ENCODE data around the gene NECAB3. TPM values are rescaled to one million over a fixed set of nuclear protein-coding genes. Genes with fewer than 3 reads are reported as not detected.

NECAB3 gene
- polyA plus RNA-seq, 1 of the 3 experiments (the other 2 are of a cell fraction), result 20.1 TPM

GRCh38 chr20:33669224-33669623 is 5.0 kb downstream of the NECAB3 start:
- Histone ChIP-seq H3K27ac (ENCODE audit: low read depth in 2 of 2, low read length in 1 of 2) (no peak overlapping the region), H3F3A (replicated peaks; ENCODE audit: insufficient read depth) (peaks cover 25% of the 10 kb centered on the region), H3K79me2 (ENCODE audit: insufficient read depth) (peaks cover 10% of the 10 kb centered on the region; the same call in 1 of the 2 replicates), H3K9me3 (no peaks in the 10 kb centered on the region), H3K9me2 (no peaks in the 10 kb centered on the region), H2AFZ (ENCODE audit: low read depth) (no peak overlapping the region), H3K9ac (no peak overlapping the region), H3K27me3 (ENCODE audit: insufficient read depth) (no peaks in the 10 kb centered on the region), H3K4me2 (no peak overlapping the region), H3K36me3 (replicated peaks in 1 of 2; ENCODE audit: control insufficient read depth in 1 of 2, insufficient read depth in 2 of 2, low read length in 1 of 2) (peaks cover 8 to 17% of the 10 kb centered on the region in 2 experiments), H4K20me1 (ENCODE audit: insufficient read depth) (0 out of 2 replicates have a peak, but pooled peaks cover 4% of the 10 kb centered on the region), H3K4me3 (ENCODE audit: low read depth in 2 of 2, low read length in 1 of 2) (no peak overlapping the region), H3K4me1 (ENCODE audit: control insufficient read depth in 1 of 2, insufficient read depth in 2 of 2, low read depth in 1 of 2, low read length in 1 of 2) (peaks cover 8 to 46% of the 10 kb centered on the region in 2 experiments; a peak in 2 of 4 replicates)
- WGBS (ENCODE audit: low lambda C conversion rate), result no CpG with 5 or more reads among the region's 5 CpGs
- DNase-seq, result no peak
- TF ChIP-seq, protein P1, sequence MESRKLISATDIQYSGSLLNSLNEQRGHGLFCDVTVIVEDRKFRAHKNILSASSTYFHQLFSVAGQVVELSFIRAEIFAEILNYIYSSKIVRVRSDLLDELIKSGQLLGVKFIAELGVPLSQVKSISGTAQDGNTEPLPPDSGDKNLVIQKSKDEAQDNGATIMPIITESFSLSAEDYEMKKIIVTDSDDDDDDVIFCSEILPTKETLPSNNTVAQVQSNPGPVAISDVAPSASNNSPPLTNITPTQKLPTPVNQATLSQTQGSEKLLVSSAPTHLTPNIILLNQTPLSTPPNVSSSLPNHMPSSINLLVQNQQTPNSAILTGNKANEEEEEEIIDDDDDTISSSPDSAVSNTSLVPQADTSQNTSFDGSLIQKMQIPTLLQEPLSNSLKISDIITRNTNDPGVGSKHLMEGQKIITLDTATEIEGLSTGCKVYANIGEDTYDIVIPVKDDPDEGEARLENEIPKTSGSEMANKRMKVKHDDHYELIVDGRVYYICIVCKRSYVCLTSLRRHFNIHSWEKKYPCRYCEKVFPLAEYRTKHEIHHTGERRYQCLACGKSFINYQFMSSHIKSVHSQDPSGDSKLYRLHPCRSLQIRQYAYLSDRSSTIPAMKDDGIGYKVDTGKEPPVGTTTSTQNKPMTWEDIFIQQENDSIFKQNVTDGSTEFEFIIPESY (IDR thresholded peaks at IDR 0.05; ENCODE audit: borderline replicate concordance, low read depth), result no peak
- TF ChIP-seq USF1 (IDR thresholded peaks at IDR 0.05; ENCODE audit: borderline replicate concordance, low read depth), result no peak
- TF ChIP-seq RCOR1 (IDR thresholded peaks at IDR 0.05; ENCODE audit: low read length), result no peak
- no peak for TF ChIP-seq MXI1 (IDR thresholded peaks at IDR 0.05; ENCODE audit: low read depth, low read length)
- TF ChIP-seq SMC3 (IDR thresholded peaks at IDR 0.05; ENCODE audit: low read depth, low read length), result no peak
- no peak for TF ChIP-seq RAD21 (IDR thresholded peaks at IDR 0.05; ENCODE audit: low read length)
- no peak for TF ChIP-seq PBX3 (IDR thresholded peaks at IDR 0.05)
- TF ChIP-seq YY1 (IDR thresholded peaks at IDR 0.05; ENCODE audit: low read depth), result no peak
- no peak for TF ChIP-seq GABPA (IDR thresholded peaks at IDR 0.05; ENCODE audit: low read depth)
- CTCF ChIA-PET, result interaction anchor here (0.7 to 10.6 kb wide), 8 partner anchors 12 to 212 kb away, joined by 3 to 114 read pairs (median 16); partner anchors contain the start of gene ZNF341
- POLR2A ChIA-PET, result interaction anchor here (1.1 to 1.2 kb wide), 2 partner anchors 16 to 179 kb away, joined by 3 read pairs; partner anchors contain the start of gene CBFA2T2

DNA sequence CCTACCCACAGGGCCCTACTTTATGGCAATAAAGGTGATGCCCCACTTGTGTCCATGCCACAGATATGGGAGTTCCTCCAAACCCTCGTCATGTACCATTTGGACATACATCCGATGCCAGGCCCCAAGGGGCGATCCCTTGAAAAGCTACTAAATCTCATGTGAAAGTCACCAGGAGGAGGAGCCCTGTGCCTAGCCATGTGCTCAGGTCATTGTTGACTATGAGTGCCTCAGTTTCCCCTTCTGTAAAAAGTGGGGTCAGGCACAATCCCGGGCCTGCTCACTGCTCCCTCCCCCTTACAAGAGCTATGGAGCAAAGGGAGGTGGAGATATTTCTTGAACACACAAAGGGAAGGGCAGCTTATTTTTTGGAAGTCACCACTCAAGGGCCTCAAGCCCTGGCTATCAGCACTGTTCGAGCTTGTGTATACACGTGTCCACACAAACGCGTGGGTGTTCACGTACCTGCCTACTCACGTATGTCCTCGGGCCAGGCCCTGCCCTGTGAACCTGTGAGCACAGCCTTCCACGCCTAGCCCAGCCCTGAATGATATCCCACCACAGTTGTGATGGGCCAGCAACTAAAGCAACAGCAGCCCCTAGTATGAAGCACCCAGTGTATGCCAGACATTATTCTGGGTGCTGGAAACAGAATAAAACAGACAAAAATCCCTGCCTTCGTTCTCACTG is 5.6 kb downstream of the NECAB3 start:
- DNase-seq, result no peak
- POLR2A ChIA-PET, result interaction anchor here (0.8 to 1.2 kb wide), 5 partner anchors 15 to 225 kb away, joined by 3 read pairs; partner anchors contain the start of genes CBFA2T2 and SNTA1
- WGBS (ENCODE audit: low lambda C conversion rate), result 87% methylated on average over 12 of the region's 13 CpGs
- Histone ChIP-seq H4K20me1 (ENCODE audit: insufficient read depth) (0 out of 2 replicates have a peak, but pooled peaks cover 4% of the 10 kb centered on the region), H3K4me3 (ENCODE audit: low read depth in 2 of 2, low read length in 1 of 2) (no peak overlapping the region), H3K4me1 (ENCODE audit: control insufficient read depth in 1 of 2, insufficient read depth in 2 of 2, low read depth in 1 of 2, low read length in 1 of 2) (peaks cover 8 to 49% of the 10 kb centered on the region in 2 experiments; a peak in 2 of 4 replicates), H3K27me3 (ENCODE audit: insufficient read depth) (no peaks in the 10 kb centered on the region), H3K4me2 (no peak overlapping the region), H2AFZ (ENCODE audit: low read depth) (no peak overlapping the region), H3K79me2 (ENCODE audit: insufficient read depth) (peaks cover 10% of the 10 kb centered on the region; the same call in 1 of the 2 replicates), H3F3A (replicated peaks; ENCODE audit: insufficient read depth) (peaks cover 25% of the 10 kb centered on the region), H3K36me3 (replicated peaks in 1 of 2; ENCODE audit: control insufficient read depth in 1 of 2, insufficient read depth in 2 of 2, low read length in 1 of 2) (peaks cover 8 to 17% of the 10 kb centered on the region in 2 experiments), H3K9ac (no peak overlapping the region), H3K9me2 (no peaks in the 10 kb centered on the region), H3K9me3 (no peaks in the 10 kb centered on the region), H3K27ac (ENCODE audit: low read depth in 2 of 2, low read length in 1 of 2) (no peak overlapping the region)
- CTCF ChIA-PET, result interaction anchor here (0.6 to 10.6 kb wide), 48 partner anchors 10 to 766 kb away, joined by 3 to 114 read pairs (median 4); partner anchors contain the start of genes CBFA2T2, CDK5RAP1, PXMP4 and SNTA1
- no peak for TF ChIP-seq GABPA (IDR thresholded peaks at IDR 0.05; ENCODE audit: low read depth)
- TF ChIP-seq RFX5 (IDR thresholded peaks at IDR 0.05; ENCODE audit: low read length), result no peak
- TF ChIP-seq FOXM1 (IDR thresholded peaks at IDR 0.05; ENCODE audit: low read depth), result no peak
- TF ChIP-seq CTCF (IDR thresholded peaks at IDR 0.05), result no peak
- no peak for TF ChIP-seq MAX (IDR thresholded peaks at IDR 0.05; ENCODE audit: low read depth)
- TF ChIP-seq, protein P2, sequence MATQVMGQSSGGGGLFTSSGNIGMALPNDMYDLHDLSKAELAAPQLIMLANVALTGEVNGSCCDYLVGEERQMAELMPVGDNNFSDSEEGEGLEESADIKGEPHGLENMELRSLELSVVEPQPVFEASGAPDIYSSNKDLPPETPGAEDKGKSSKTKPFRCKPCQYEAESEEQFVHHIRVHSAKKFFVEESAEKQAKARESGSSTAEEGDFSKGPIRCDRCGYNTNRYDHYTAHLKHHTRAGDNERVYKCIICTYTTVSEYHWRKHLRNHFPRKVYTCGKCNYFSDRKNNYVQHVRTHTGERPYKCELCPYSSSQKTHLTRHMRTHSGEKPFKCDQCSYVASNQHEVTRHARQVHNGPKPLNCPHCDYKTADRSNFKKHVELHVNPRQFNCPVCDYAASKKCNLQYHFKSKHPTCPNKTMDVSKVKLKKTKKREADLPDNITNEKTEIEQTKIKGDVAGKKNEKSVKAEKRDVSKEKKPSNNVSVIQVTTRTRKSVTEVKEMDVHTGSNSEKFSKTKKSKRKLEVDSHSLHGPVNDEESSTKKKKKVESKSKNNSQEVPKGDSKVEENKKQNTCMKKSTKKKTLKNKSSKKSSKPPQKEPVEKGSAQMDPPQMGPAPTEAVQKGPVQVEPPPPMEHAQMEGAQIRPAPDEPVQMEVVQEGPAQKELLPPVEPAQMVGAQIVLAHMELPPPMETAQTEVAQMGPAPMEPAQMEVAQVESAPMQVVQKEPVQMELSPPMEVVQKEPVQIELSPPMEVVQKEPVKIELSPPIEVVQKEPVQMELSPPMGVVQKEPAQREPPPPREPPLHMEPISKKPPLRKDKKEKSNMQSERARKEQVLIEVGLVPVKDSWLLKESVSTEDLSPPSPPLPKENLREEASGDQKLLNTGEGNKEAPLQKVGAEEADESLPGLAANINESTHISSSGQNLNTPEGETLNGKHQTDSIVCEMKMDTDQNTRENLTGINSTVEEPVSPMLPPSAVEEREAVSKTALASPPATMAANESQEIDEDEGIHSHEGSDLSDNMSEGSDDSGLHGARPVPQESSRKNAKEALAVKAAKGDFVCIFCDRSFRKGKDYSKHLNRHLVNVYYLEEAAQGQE (IDR thresholded peaks at IDR 0.05; ENCODE audit: low read depth, low read length), result no peak
- no peak for TF ChIP-seq TAF1 (IDR thresholded peaks at IDR 0.05; ENCODE audit: borderline replicate concordance, low read depth, low read length)
- no peak for TF ChIP-seq NFIC (IDR thresholded peaks at IDR 0.05; ENCODE audit: borderline replicate concordance)
